SK-N-SH (cell line): ENCODE data around the gene INPPL1. TPM values are rescaled to one million over a fixed set of nuclear protein-coding genes. Genes with fewer than 3 reads are reported as not detected.

Experiments used
- CTCF ChIA-PET: fragments of 300-600, 350-600 bp; formaldehyde crosslinking; extraction: SDS; loops from one replicate; lab custom pipeline; 2021; lab: Yijun Ruan, JAX
- POLR2A ChIA-PET: fragments of 350-600 bp; sonication (Branson Sonifier 250); formaldehyde crosslinking; extraction: SDS; loops from one replicate; lab custom pipeline; 2020; ENCODE audit warnings: antibody characterized with exemption, inconsistent platforms; lab: Yijun Ruan, JAX
- DNase-seq: peaks from one replicate; pipeline ENCODE4 v3.0.0; 2012
- H2AFZ ChIP-seq: fragments of 200-600 bp; sonication (generic); 2 replicates; pipeline ENCODE4 v1.8.1; 2016; ENCODE audit warnings: antibody characterized with exemption, mild to moderate bottlenecking, low read depth
- H3F3A ChIP-seq: fragments of 200-600 bp; sonication (generic); replicated peaks from 2 replicates; pipeline ENCODE3; 2016; ENCODE audit warnings: antibody characterized with exemption, mild to moderate bottlenecking; ENCODE audit not compliant: insufficient read depth
- H3K27ac ChIP-seq, 2 experiments: fragments of 200-500 bp in 1 of 2; fragments of 200-600 bp in 1 of 2; sonication (Bioruptor generic) in 1 of 2; sonication (generic), shearing (Covaris generic) in 1 of 2; 2 replicates each; pipeline versions ENCODE4 v1.5.1 to v1.6.1; 2014 to 2016; ENCODE audit warnings: low read depth in 2 of 2, inconsistent platforms in 1 of 2, low read length in 1 of 2, mild to moderate bottlenecking in 1 of 2, mixed read lengths in 1 of 2
- H3K27me3 ChIP-seq: fragments of 200-600 bp; sonication (generic), shearing (Covaris generic); 2 replicates; pipeline ENCODE4 v1.6.1; 2016; ENCODE audit warnings: mixed run types; ENCODE audit not compliant: insufficient read depth
- H3K36me3 ChIP-seq, 2 experiments: fragments of 200-500 bp in 1 of 2; fragments of 200-600 bp in 1 of 2; sonication (Bioruptor generic) in 1 of 2; sonication (generic) in 1 of 2; replicated peaks in 1 of 2; 2 replicates each; pipeline versions ENCODE3 to v1.5.1; 2014 to 2016; ENCODE audit warnings: low read length in 1 of 2, mild to moderate bottlenecking in 1 of 2; ENCODE audit not compliant: insufficient read depth in 2 of 2, control insufficient read depth in 1 of 2
- H3K4me1 ChIP-seq, 2 experiments: fragments of 200-500 bp in 1 of 2; fragments of 200-600 bp in 1 of 2; sonication (Bioruptor generic) in 1 of 2; sonication (generic), shearing (Covaris generic) in 1 of 2; 2 replicates each; pipeline versions ENCODE4 v1.5.1 to v1.6.1; 2014 to 2016; ENCODE audit warnings: low read depth in 1 of 2, low read length in 1 of 2, mixed run types in 1 of 2; ENCODE audit not compliant: insufficient read depth in 2 of 2, control insufficient read depth in 1 of 2
- H3K4me2 ChIP-seq: fragments of 200-600 bp; sonication (generic), shearing (Covaris generic); 2 replicates; pipeline ENCODE4 v1.6.1; 2017; ENCODE audit warnings: mixed run types
- H3K4me3 ChIP-seq, 2 experiments: fragments of 200-500 bp in 1 of 2; fragments of 200-600 bp in 1 of 2; sonication (Bioruptor generic) in 1 of 2; sonication (generic), shearing (Covaris generic) in 1 of 2; 2 replicates each; pipeline versions ENCODE4 v1.5.1 to v1.8.1; 2014 to 2016; ENCODE audit warnings: low read depth in 2 of 2, inconsistent platforms in 1 of 2, low read length in 1 of 2, mild to moderate bottlenecking in 1 of 2, mixed read lengths in 1 of 2, moderate library complexity in 1 of 2
- H3K79me2 ChIP-seq: fragments of 200-600 bp; sonication (generic); 2 replicates; pipeline ENCODE4 v1.8.1; 2017; ENCODE audit warnings: mild to moderate bottlenecking; ENCODE audit not compliant: insufficient read depth
- H3K9ac ChIP-seq: fragments of 200-600 bp; sonication (generic); 2 replicates; pipeline ENCODE4 v1.6.1; 2017; ENCODE audit warnings: mixed run types
- H3K9me2 ChIP-seq: fragments of 200-600 bp; sonication (generic); 2 replicates; pipeline ENCODE4 v1.6.1; 2017; ENCODE audit warnings: mixed run types
- H3K9me3 ChIP-seq: fragments of 200-600 bp; sonication (generic); 2 replicates; pipeline ENCODE4 v1.6.1; 2017; ENCODE audit warnings: mixed run types, mild to moderate bottlenecking, moderate library complexity
- H4K20me1 ChIP-seq: fragments of 200-600 bp; sonication (generic); 2 replicates; pipeline ENCODE4 v1.6.1; 2017; ENCODE audit warnings: mild to moderate bottlenecking, mixed run types; ENCODE audit not compliant: insufficient read depth
- CTCF ChIP-seq: fragments of 200-600 bp; sonication (generic); IDR thresholded peaks from 2 replicates; pipeline ENCODE4 v1.6.1; 2017; ENCODE audit warnings: antibody characterized with exemption, mild to moderate bottlenecking, moderate library complexity
- EP300 ChIP-seq, 2 experiments: IDR thresholded peaks; 2 replicates each; pipeline versions ENCODE4 v1.4.0 to v1.6.1; 2012; ENCODE audit warnings: borderline replicate concordance in 1 of 2, low read depth in 1 of 2, low read length in 1 of 2
- FOSL2 ChIP-seq: IDR thresholded peaks from 2 replicates; pipeline ENCODE4 v1.4.0; 2012; ENCODE audit warnings: low read depth, mild to moderate bottlenecking, moderate library complexity, borderline replicate concordance
- FOXJ3 ChIP-seq: sonication (generic); formaldehyde crosslinking; IDR thresholded peaks from 2 replicates; pipeline ENCODE4 v1.5.1; 2020; ENCODE audit warnings: mild to moderate bottlenecking, missing genetic modification reagents
- FOXM1 ChIP-seq: IDR thresholded peaks from 2 replicates; pipeline ENCODE4 v1.4.0; 2012; ENCODE audit warnings: low read depth, mild to moderate bottlenecking
- IRF3 ChIP-seq: fragments of 150-350 bp; IDR thresholded peaks from 2 replicates; pipeline ENCODE4 v1.6.1; 2016; ENCODE audit warnings: mild to moderate bottlenecking, low read depth, low read length
- JUND ChIP-seq: IDR thresholded peaks from 2 replicates; pipeline ENCODE4 v1.4.0; 2012
- MAX ChIP-seq: IDR thresholded peaks from 2 replicates; pipeline ENCODE4 v1.4.0; 2012; ENCODE audit warnings: low read depth
- NRF1 ChIP-seq: IDR thresholded peaks from 2 replicates; pipeline ENCODE4 v1.6.1; 2012; ENCODE audit warnings: low read depth, mild to moderate bottlenecking, low read length
- POLR2AphosphoS5 ChIP-seq: IDR thresholded peaks from 2 replicates; pipeline ENCODE4 v1.6.1; 2012; ENCODE audit warnings: low read depth, low read length
- RAD21 ChIP-seq: IDR thresholded peaks from 2 replicates; pipeline ENCODE4 v1.6.1; 2012; ENCODE audit warnings: mild to moderate bottlenecking, low read length
- RCOR1 ChIP-seq: fragments of 150-350 bp; IDR thresholded peaks from 2 replicates; pipeline ENCODE4 v1.6.1; 2017; ENCODE audit warnings: antibody characterized with exemption, low read length
- REST ChIP-seq: IDR thresholded peaks from 2 replicates; pipeline ENCODE4 v1.6.1; 2012; ENCODE audit warnings: mild to moderate bottlenecking, low read depth, low read length, moderate library complexity
- RFX5 ChIP-seq: IDR thresholded peaks from 2 replicates; pipeline ENCODE4 v1.6.1; 2012; ENCODE audit warnings: mild to moderate bottlenecking, improper control_type of control experiment, low read length
- RXRA ChIP-seq: IDR thresholded peaks from 2 replicates; pipeline ENCODE4 v1.4.0; 2012; ENCODE audit warnings: low read depth, mild to moderate bottlenecking, borderline replicate concordance
- SIN3A ChIP-seq: IDR thresholded peaks from 2 replicates; pipeline ENCODE4 v1.6.1; 2012; ENCODE audit warnings: low read depth, mild to moderate bottlenecking, low read length, moderate library complexity, borderline replicate concordance
- TEAD4 ChIP-seq: IDR thresholded peaks from 2 replicates; pipeline ENCODE4 v1.4.0; 2012; ENCODE audit warnings: mild to moderate bottlenecking, borderline replicate concordance; ENCODE audit not compliant: insufficient read depth
- USF1 ChIP-seq: IDR thresholded peaks from 2 replicates; pipeline ENCODE4 v1.4.0; 2012; ENCODE audit warnings: low read depth, borderline replicate concordance
- USF2 ChIP-seq: fragments of 150-350 bp; IDR thresholded peaks from 2 replicates; pipeline ENCODE4 v1.6.1; 2017; ENCODE audit warnings: antibody characterized with exemption, low read length, low read depth, borderline replicate concordance
- WGBS: methylation state at CpG from one replicate; pipeline ENCODE4 v1.1.6; 2017; ENCODE audit warnings: low lambda C conversion rate; 5-methylcytosine and 5-hydroxymethylcytosine counted together
- polyA plus RNA-seq, 3 experiments: library from polyadenylated mRNA; depleted of rRNA; stranded (reverse); fragments of >200 nt; gene quantifications; 2 replicates each; pipeline ENCODE4 v1.2.3, GENCODE V29; 2012

INPPL1 gene
- polyA plus RNA-seq, 1 of the 3 experiments (the other 2 are of a cell fraction): 123 TPM

GRCh38 chr11:72274435-72274834, 49.9 kb downstream of the INPPL1 start:
- H3K27ac ChIP-seq: no peak overlapping the region
- no peaks in the 10 kb centered on the region for H3K9me3 ChIP-seq
- no peaks in the 10 kb centered on the region for H3K79me2 ChIP-seq
- H3F3A ChIP-seq: peaks cover 10% of the 10 kb centered on the region
- no peaks in the 10 kb centered on the region for H3K9me2 ChIP-seq
- H4K20me1 ChIP-seq: no peaks in the 10 kb centered on the region
- ChIA-PET CTCF (interaction anchor here (1.2 kb wide), 1 partner anchor 159 kb away, joined by 3 read pairs; no protein-coding TSS in a partner anchor), POLR2A (no interaction called here)
- WGBS: 91% methylated on average over 6 of the region's 6 CpGs
- peaks cover 0 to 5% of the 10 kb centered on the region in 2 experiments; a peak in 1 of 4 replicates for H3K4me1 ChIP-seq
- H3K9ac ChIP-seq: no peak overlapping the region
- no peaks in the 10 kb centered on the region for H3K27me3 ChIP-seq
- no peak overlapping the region for H2AFZ ChIP-seq
- no peak overlapping the region for H3K4me3 ChIP-seq
- DNase-seq: no peak
- H3K4me2 ChIP-seq: no peak overlapping the region
- H3K36me3 ChIP-seq: no peaks in the 10 kb centered on the region
- TF ChIP-seq USF1: no peak
- TF ChIP-seq FOXM1: no peak
- TF ChIP-seq RCOR1: no peak
- no peak for TF ChIP-seq JUND
- no peak for TF ChIP-seq EP300 (IDR thresholded peaks at IDR 0.05; ENCODE audit: borderline replicate concordance in 1 of 2, low read depth in 1 of 2, low read length in 1 of 2)
- TF ChIP-seq CTCF: no peak
- TF ChIP-seq USF2: no peak
- no peak for TF ChIP-seq IRF3
- TF ChIP-seq SIN3A: no peak
- no peak for TF ChIP-seq FOSL2
- no peak for TF ChIP-seq MAX

GRCh38 chr11:72278905-72279304, 54.3 kb downstream of the INPPL1 start:
- H3K4me2 ChIP-seq: peak overlapping the region; percentile 31; the same call in 1 of the 2 replicates
- DNase-seq: no peak
- no peaks in the 10 kb centered on the region for H3K9me2 ChIP-seq
- H3K4me1 ChIP-seq: peaks cover 0 to 9% of the 10 kb centered on the region in 2 experiments; a peak in 1 of 4 replicates
- peak overlapping the region; percentile 32; the same call in 1 of the 2 replicates for H2AFZ ChIP-seq
- H3K27me3 ChIP-seq: no peaks in the 10 kb centered on the region
- ChIA-PET POLR2A (no interaction called here), CTCF (no interaction called here)
- H3K9me3 ChIP-seq: peaks cover 3% of the 10 kb centered on the region; the same call in 1 of the 2 replicates
- no peak overlapping the region for H3K4me3 ChIP-seq
- H3F3A ChIP-seq: peaks cover 14% of the 10 kb centered on the region
- H3K36me3 ChIP-seq: no peaks in the 10 kb centered on the region
- no peaks in the 10 kb centered on the region for H4K20me1 ChIP-seq
- H3K9ac ChIP-seq: no peak overlapping the region
- no peaks in the 10 kb centered on the region for H3K79me2 ChIP-seq
- H3K27ac ChIP-seq: peak overlapping the region in 1 of 2 experiments; percentile 55; a peak in 2 of 4 replicates
- TF ChIP-seq FOXJ3 (CRISPR knock-in tag): no peak
- no peak for TF ChIP-seq FOXM1
- TF ChIP-seq RAD21: no peak
- peak; percentile 45; the same call in 1 of the 2 replicates for TF ChIP-seq TEAD4
- TF ChIP-seq RXRA: no peak
- TF ChIP-seq NRF1: no peak
- TF ChIP-seq POLR2AphosphoS5: no peak
- TF ChIP-seq RFX5: no peak
- peak; percentile 57 for TF ChIP-seq JUND
- TF ChIP-seq REST: no peak
